GM04504 (cell line): ENCODE data around the gene ADK.

Source experiments
- DNase-seq: peaks from one replicate; pipeline ENCODE4 v3.0.0-alpha.2; 2012; ENCODE audit warnings: low read depth

Gene ADK

DNA sequence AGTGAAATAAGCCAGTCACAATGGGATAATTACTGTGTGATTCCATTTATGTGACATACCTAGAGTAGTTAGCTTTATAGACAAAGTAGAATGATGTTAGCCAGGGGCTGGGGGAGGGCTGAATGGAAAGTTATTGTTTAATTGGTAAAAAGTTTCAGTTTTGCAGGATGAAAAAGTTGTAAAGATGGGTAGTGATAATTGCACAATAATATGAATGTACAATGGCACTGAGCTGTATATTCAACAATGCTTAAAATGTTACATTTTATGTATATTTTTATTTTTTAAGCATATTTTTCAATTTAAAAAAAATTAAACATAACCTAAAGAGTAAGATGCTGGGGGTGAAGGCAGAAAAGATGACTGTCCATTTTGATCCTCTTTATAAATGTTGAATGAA is 459.3 kb downstream of the ADK start:
- no peak for DNase-seq

- no peak for DNase-seq
Measured at GRCh38 chr10:74612195-74612594, 461.2 kb downstream of the ADK start.

- DNase-seq = no peak
Measured at GRCh38 chr10:74620626-74621025, 469.6 kb downstream of the ADK start.

GRCh38 chr10:74623786-74624185 is 472.8 kb downstream of the ADK start:
- DNase-seq = no peak

GRCh38 chr10:74624501-74624900 is 473.5 kb downstream of the ADK start:
- no peak for DNase-seq

DNA sequence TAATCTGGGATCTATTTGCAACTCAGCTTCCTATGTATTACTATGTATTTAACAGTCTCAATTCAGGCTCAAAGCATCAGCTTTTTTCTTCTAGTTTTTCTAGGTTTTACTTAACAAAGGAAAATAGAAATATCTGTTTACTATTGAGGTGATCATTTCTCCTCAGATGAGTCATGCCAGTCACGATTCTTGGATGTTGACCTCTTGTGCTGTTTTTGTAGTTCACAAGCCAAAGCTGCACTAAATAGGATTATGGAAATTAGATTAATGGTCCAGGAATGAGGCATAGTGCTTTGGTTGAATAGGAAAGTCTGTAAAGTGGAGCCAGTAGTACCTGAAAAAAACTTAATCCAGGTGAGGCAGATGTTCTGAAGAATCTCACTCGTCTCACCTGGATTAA is 477.1 kb downstream of the ADK start:
- DNase-seq = no peak

GRCh38 chr10:74634995-74635536 is 484.0 kb downstream of the ADK start:
- no peak for DNase-seq

DNA sequence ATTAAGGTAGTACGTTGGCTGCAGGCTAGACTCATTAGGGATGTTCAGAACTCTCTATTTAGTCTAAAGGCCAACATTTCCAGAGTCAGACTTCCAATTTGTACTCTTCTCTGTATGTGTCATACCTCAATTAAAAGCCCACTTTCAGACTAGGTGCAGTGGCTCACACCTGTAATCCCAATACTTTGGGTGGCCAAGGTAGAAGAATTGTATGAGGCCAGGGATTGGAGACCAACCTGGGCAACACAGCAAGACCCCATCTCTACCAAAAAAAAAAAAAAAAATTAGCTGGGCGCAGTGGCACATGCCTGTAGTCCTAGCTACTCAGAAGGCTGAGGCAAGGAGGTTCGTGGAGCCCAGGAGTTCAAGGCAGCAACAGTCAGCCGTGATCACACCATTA is 484.6 kb downstream of the ADK start:
- no peak for DNase-seq

- DNase-seq = no peak
Measured at GRCh38 chr10:74637685-74638084, 486.7 kb downstream of the ADK start.

DNA sequence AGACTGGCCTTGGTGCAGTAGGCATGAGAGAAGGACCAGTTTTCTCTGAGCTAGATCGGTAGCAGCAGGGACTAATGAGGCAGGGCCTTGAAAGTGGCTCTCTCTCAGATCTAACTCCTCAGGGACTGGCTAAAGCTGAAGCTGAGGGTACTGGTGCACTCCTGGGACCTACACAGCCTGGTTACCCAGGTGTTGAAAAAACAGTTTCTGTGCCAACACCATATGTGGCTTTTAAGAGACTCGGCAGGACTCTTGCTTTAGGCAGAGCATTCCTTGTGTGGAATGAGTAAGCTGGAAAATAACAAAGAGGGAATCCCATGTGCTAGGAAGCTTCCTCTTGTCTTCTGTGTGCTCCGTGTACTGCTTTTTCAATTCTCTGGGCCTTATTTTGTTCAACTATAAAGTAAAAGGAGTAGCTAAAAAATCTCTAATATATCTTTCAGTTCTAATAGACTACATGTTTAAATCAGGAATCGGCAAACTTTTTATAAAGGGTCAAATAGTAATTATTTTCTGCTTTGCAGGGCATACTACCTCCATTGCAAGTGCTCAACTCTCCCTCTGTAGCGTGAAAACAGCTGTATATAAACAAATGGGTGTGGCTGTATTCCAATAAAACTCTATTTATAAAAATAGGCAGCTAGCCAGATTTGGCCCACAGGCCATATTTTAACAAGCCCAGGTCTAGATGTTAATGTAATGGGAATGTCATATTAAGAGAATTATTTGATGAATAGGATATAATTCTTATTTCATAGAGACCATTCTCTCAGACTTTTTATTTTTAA is 489.3 kb downstream of the ADK start:
- no peak for DNase-seq

DNA sequence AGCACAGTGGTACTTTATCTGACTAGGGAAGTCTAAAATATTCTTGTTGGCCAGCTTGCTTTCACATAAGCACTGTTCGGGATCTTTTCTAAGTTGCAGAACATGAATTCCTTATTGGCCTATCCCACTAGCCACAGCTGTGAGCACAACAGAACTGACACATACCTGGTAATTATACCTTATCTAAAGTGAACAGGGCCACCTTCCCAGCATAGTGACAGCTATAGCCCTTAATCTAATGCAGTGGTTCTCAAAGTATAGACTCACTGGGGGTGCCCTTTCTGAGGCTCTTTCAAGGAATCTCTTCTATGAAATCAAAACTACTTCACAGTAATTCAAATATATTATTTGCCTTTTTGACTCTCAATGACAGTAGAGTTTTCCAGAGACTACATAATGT is 490.6 kb downstream of the ADK start:
- DNase-seq = no peak

DNA sequence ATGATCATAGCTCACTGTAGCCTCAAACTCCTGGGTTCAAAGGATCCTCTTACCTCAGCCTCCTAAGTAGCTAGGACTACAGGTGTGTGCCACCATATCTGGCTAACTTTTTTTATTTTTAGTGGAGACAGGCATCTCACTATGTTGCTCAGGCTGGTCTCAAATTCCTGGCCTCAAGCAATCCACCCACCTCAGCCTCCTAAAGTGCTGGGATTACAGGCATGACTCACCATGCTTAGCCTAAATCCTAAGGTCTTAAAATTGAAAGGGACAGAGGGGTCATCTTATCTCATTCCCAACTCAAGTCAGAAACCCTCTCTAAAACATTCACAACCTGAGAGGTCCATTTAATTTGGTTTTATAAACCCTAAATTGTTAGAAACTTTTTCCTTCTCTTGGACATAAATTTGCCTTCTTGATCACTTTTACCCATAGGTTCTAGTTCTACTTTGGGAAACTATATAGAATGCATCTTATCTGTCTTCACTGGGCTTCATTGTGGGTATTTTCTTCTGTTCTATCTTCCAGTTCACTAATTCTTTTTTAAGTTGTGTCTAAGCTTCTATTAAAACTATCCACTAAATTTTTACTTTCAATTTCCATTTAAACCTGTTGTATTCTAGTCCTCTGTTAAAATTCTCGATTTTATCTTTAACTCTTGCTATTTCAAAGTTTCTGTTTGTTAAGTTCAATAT is 492.0 kb downstream of the ADK start:
- no peak for DNase-seq

DNA sequence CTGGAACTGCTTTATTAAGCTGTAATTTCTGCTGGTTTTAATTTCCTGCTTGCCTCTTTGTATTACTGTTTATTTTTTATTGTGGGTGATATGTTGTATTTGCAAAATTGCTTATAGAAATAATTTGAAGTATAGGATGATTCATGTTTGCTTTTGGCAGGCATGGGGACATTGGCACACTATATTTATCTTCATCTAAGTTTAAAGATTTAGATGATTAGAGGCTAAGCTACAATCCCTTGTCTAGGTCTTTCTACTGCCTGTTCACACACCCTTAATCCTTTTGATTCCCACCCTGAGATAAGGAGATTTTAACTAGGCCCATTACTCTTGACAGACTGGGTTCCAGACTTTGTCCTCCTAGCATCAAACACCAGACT is 492.6 kb downstream of the ADK start:
- DNase-seq = no peak

- no peak for DNase-seq
Measured at GRCh38 chr10:74644738-74645137, 493.7 kb downstream of the ADK start.

DNA sequence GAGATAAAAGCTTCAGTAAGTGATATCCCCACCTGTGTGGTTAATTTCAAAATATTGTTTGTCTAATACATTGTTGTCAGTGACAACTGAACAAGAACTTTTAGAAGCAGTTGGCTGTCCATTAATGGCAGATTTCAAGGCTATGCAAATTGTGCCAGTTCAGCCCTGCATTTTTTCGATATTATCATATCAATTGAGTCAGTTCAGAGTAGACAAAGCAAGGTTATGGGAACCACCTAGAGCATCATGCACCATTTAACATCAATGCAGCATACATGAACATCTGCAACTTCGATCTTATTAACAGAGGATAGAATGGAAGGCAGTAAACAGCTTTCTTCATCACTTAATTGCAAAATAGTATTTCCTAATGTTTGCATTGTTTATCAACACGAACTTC is 494.7 kb downstream of the ADK start:
- no peak for DNase-seq

DNA sequence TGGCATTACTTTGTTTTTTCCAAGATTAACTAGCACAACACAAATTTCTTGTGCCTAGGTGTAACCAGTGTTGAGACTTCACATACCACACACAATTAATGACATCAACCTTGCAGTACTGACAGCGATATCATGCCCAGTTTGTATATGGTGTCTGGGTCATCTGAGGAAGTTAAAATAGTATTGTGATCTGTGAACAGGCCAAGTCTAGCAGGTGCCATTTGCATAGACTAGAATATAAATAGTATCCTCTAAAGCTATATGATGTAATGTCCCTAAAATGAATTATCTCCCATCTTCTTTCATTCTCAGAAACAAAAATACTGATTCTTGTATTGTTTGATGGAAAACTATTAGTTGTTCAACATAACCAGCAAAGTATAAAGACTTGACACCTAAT is 499.6 kb downstream of the ADK start:
- no peak for DNase-seq

- DNase-seq = no peak
Measured at GRCh38 chr10:74651565-74651964, 500.5 kb downstream of the ADK start.

DNA sequence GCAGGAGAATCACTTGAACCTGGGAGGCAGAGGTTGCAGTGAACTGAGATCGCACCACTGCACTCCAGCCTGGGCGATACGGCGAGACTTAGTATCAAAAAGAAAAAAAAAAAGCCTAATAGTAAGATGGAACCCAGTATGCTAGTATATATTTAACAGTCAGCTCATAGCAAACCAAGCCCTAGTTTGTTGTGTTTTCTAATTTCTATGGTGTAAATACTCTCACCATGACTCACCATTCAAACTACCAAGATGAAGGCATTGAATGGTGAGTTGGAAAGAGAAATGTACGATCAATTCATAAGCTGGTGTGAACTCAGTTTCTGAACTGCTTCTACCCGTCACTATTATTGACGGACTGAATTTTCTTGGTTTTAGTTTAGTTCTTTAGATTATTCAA is 501.6 kb downstream of the ADK start:
- no peak for DNase-seq

GRCh38 chr10:74658511-74658910 is 507.5 kb downstream of the ADK start:
- DNase-seq = no peak

DNA sequence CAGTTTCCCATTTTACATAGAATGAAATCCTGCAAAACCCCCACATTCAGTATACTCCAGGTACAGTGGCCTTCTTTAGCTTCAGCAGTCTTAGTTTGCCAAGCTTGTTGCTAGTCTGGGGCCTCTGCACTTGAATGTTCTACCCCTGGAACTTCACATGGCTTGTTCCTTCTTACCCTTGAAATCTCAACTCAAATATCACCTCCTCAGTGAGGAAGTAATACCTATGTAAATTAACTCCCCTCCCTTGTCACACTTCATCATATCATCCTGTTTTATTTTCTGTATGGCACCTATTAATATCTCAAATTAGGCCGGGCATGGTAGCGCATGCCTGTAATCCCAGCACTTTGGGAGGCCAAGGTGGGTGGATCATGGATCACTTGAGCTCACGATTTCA is 511.6 kb downstream of the ADK start:
- DNase-seq = no peak

GRCh38 chr10:74669210-74669609 is 518.2 kb downstream of the ADK start:
- DNase-seq = peak; percentile 18

- no peak for DNase-seq
Measured at GRCh38 chr10:74671716-74672115, 520.7 kb downstream of the ADK start.

GRCh38 chr10:74672430-74673165 is 521.6 kb downstream of the ADK start:
- no peak for DNase-seq
